GM19452 (cell line): ENCODE results near the gene BSND.

Source experiments
- ATAC-seq: cut with Tn5 transposase; IDR thresholded peaks from one replicate; pipeline ENCODE4 v1.9.1; 2021; ENCODE audit not compliant: unreplicated experiment

BSND gene

DNA sequence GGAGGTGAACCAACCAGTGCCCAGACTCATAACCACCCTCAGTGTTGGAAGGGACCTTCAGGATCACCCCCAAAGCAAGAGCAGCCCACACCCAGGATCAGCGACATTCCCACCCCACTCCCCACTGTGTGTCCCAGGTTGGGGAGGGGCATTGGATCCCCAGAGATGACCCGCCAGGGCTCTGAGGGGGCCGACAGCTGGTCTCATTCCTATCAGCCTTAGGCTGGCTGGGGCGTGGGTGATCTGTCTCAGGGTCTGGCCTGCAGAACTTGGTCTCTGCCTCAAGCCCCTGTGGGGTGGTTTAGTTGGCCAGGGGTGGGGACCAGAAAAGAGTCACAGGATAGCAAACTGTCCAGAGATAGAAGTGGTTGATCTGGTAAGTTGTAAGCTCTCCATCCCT is 7.8 kb upstream of the BSND start:
- ATAC-seq, result no peak

DNA sequence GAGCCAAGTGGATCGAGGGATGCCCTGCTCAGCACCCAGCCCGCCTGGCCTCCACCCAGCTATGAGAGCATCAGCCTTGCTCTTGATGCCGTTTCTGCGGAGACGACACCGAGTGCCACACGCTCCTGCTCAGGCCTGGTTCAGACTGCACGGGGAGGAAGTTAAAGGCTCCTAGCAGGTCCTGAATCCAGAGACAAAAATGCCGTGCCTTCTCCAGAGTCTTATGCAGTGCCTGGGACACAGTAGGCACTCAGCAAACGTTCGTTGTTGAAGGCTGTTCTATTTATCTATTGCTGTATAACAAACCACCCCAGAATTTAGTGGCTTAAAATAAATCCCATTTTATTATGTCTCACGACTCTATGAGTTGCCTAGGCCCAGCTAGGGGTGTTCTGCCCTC is 6.8 kb upstream of the BSND start:
- no peak for ATAC-seq

GRCh38 chr1:54993140-54993539 is 5.6 kb upstream of the BSND start:
- ATAC-seq, result no peak

DNA sequence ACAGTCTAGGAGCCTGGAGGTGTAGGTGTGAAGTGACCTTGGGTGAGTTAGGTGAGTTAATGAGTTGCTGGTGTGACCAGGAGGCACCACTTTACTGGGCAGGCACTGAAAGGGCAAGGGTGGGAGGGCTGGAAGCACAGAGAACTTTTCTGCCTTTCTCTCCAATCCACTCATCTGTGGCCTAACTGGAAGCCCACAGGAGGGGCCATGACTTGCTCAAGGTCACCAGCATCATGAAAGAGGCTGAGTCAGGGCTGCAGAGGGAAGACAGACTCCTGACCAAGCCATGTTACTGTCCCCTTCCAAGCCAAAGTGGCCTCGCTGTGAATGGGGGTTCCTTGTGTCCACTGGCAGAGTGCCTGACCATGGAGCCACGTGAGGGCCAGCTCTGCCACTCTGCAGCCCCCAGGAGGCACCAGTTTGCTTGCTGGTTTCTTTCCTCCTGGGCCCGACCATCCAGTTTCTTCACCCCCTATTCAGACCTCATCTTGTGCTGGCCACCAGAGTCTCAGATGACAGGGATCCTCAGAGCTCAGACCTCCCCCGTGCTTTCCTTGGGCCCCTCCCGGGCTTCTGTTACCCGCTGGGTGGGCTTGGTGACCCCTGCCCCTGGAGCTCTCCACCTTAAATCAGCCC is 4.3 kb upstream of the BSND start:
- ATAC-seq, result no peak

GRCh38 chr1:54995013-54995760 is 3.5 kb upstream of the BSND start:
- ATAC-seq, result no peak

DNA sequence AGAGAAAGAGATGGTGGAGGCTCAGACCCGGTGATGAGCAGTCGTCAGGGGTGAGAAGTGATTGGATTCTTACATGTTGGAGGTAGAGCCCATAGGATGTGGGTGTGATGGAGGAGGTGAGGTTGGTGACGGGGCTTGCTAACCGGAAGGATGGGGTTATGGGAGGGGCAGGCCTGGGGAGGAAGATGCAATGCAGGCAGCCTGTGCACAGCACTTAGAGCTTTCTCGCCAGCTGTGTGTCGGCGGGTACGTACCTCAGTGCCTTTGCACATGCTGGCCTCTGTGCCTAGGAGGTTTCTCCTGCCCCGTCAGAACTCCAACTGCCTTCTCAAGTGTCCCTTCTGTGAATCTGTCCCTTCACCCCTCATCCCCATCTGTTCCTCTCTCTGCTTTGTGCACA is 2.9 kb upstream of the BSND start:
- ATAC-seq, result no peak

GRCh38 chr1:54996359-54996868 is 2.3 kb upstream of the BSND start:
- peak; percentile 89 for ATAC-seq

DNA sequence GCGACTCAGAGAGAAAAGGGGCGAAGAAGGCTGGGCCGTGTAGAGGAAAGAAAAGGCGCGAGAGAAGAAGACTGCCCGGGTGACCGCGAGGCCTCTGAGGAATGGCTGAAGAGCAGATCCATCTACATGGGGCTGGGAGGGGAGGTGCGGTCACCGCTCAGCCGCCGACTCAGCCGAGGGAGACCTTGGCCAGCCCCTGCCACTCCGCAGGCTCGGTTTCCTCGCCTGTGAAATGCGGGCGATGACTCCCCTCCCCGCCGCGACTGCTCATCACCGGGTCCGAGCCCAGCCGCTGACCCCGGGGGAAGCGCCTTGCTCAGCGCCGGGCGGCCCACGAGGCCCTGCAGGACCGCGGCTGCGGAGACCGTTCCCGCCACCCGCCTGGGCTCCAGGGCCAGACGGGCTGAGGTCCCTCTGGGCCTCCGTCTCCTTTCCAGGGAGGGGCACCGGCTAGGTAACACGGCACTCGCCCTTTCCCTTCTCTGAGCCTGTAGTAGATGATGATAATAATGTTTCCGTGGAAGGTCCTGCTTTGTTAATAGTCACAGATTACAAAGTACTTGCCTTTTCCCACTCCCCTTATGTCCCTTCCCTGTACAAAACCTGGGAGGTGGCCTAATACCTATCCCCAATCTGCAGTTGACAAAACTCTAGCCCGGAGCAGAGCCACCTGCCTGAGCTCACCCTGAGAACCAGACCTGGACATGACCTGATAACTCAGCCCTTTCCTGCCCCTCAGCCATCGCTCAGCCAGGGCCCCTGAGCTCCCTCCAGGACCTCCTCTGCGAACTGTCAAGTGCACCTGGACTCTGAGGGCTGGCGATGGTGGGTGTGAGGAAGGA is 1.6 kb upstream of the BSND start:
- no peak for ATAC-seq

GRCh38 chr1:54997711-54997986 is 1.1 kb upstream of the BSND start:
- no peak for ATAC-seq

DNA sequence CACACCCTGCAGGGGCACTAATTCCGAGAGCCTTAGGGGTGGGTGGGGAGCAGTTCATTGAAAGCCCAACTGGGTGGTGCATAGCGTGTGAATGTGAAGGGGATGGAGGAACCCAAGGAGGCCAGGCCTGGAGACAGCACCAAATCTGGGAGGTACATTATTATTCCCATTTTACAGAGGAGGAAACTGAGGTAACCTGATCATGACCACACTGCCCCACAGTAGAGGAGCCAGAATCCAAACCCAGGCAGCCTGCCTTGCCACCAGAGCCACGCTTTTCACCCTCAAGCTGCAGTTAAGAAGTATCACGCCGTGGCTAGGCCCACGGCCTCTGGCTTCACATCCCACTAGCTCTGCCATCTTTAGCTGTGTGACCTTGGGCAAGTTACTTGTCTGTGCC is 633 bp upstream of the BSND start:
- ATAC-seq, result no peak

DNA sequence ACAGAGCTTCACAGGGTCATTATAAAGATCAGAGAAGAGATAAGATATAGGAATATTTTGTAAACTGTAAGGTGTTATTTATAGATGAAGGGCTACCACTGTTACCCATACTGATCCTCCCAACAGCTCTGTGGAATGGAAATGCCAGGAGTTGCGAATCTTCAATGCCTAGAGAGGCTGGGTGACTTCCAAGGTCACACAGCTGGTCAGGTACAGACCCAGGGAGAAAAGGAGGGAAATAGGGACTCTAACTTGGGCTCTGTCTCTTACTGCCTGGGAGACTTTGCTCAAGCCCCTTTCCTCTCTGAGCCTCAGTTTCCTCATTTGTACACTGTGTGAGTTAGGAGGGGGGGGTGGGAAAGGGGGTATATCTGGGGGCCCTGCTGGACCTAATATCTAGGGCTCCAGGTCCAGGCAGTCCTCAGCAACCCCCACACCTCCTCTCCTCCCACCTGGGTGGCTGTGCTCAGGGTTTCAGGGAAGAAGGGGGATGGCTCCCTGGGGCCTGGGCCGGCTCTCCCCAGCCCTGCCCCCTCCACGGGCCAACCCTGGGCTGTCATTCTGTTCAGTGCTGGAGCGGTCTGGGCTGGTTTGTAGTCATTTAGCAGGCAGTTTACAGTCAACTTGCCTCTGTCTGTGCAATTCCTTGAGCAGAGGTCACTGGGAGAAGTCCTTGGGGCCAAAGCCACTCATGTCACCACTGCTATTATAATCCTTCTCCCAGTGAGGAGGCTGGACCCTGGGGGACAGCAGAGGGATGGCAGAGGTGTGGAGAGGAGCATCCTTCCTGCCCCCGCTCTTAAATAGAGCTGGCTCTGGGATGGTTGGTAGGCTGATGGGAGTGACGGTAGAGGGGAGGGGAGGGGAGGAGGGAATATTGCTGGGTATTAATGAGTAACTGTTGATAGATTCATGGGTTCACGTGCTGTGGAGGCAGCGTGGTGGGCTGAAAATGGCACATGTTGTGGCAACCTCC is 1.7 kb downstream of the BSND start:
- ATAC-seq, result no peak

DNA sequence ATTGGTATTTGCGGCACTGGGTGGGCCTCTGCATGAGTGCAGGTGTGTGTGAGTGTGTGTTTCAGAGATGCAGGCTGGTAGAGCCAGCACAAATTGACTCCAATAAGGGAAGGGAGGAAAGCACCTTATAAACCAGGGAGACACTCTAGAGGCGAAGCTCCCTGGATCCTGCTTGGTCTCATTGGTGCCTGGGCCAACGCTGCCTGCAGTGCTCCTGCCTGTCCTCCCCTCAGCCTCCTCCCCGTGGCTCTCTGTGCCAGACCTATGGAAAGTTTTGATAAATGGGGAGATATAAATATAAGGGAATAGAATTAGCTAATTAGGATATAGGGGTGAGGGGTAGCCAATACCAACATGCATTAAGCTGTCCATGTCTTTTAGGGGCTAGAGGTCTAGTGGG is 2.6 kb downstream of the BSND start:
- no peak for ATAC-seq

DNA sequence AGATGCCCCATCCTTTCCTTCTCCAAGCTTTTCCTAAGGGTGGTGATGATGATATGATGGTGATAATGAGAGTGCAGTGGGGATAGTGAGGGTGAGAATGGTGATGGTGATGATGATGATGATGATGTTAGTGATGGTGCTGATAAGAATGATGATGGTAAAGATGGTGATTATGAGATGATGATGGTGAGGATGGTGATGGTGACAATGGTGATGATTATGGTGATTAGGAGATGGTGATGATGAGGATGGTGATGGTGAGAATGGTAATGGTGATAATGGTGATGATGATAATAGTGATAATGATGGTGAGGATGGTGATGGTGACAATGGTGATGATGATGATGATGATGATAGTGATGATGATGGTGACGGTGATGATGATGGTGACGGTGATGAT is 4.0 kb downstream of the BSND start:
- ATAC-seq, result no peak

- no peak for ATAC-seq
These were observed 6.8 kb downstream of the BSND start for GRCh38 chr1:55005351-55006140.

GRCh38 chr1:55006931-55007330 is 8.2 kb downstream of the BSND start:
- no peak for ATAC-seq

- ATAC-seq, result no peak
These were observed 8.9 kb downstream of the BSND start for GRCh38 chr1:55007625-55008024.

GRCh38 chr1:55010194-55010886 is 11.6 kb downstream of the BSND start:
- no peak for ATAC-seq

- ATAC-seq, result no peak
These were observed 12.1 kb downstream of the BSND start for GRCh38 chr1:55010887-55011217.

DNA sequence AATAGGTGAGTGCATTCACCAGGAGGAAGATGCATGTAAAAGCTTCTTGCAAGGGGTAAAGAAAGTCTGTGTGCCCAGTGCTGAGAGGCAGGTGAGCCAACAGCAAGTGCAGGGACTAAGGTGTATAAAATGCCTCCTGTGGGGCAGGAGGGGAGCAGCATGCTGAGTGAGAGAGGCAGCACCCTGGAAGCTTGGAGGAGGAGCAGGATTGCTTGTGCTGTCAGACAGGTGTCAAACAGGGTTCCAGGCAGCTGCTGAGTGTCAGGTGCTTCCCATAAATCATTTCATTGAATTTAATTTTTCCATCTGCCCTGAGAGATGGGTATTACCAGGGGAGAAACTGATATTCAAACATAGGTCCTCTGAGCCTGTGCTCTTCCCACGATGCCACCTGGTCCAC is 13.9 kb downstream of the BSND start:
- no peak for ATAC-seq

DNA sequence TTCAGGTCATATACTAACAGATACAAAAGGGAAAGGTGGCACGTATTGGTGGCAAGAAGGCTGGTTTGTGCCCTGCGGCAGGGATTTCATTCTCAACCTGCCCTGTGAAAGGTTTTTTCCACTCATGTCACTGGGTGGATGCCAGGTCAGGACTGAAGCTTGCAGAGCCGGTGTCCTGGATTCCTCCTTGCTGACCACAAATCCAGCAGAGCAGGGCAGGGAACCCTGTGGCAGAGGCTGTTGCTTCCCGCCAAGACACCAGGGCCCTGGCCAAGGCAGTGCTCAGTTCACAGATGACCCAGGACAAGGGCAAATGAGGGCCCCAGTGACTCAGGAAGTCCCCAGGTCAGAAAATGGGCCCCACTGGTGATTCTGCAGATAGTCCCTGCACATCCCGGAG is 16.4 kb downstream of the BSND start:
- ATAC-seq, result no peak
